ENCODE measurements around the gene SEMA3F. TPM values are rescaled to one million over a fixed set of nuclear protein-coding genes. Genes with fewer than 3 reads are reported as not detected.

Gene SEMA3F
- total RNA-seq, 1 experiment from 2014 or later: 34.0 TPM

- H4K20me1 ChIP-seq (ENCODE audit: insufficient read depth): no peaks in the 10 kb centered on the region
- H3K27ac ChIP-seq: no peak overlapping the region
- H3K27me3 ChIP-seq (ENCODE audit: insufficient read depth, low read depth): no peaks in the 10 kb centered on the region
- H3F3A ChIP-seq (ENCODE audit: insufficient read depth, low read depth): 0 out of 2 replicates have a peak, but pooled peaks cover 3% of the 10 kb centered on the region
- ChIA-PET CTCF (no interaction called here), POLR2A (ENCODE audit: unreplicated experiment) (interaction anchor here (0.5 to 0.7 kb wide), 2 partner anchors 79 to 148 kb away, joined by 3 to 9 read pairs; no protein-coding TSS in a partner anchor)
- intact Hi-C loops (cut with micrococcal nuclease; ENCODE audit: unreplicated experiment): no loop called here
- H3K4me2 ChIP-seq: no peak overlapping the region
- no peaks in the 10 kb centered on the region for H3K9me3 ChIP-seq (ENCODE audit: insufficient read depth, low read depth)
- peaks cover 5% of the 10 kb centered on the region for H3K4me1 ChIP-seq (replicated peaks; ENCODE audit: insufficient read depth)
- no peak overlapping the region for H3K4me3 ChIP-seq
- H3K79me2 ChIP-seq (ENCODE audit: low read depth): no peaks in the 10 kb centered on the region
- TF ChIP-seq EZH2 (IDR thresholded peaks at IDR 0.05; ENCODE audit: low read depth) (no peak), CTCF (conservative IDR thresholded peaks at IDR 0.05) (no peak)
- H2AFZ ChIP-seq: no peak overlapping the region
- no peaks in the 10 kb centered on the region for H3K36me3 ChIP-seq (ENCODE audit: low read depth)
- no peak for DNase-seq
- BruUV-seq (replicated peaks): TSS peak; percentile 59
- no peaks in the 10 kb centered on the region for H3K9me2 ChIP-seq (ENCODE audit: insufficient read depth)
These were observed 1.7 kb downstream of the SEMA3F start for GRCh38 chr3:50156549-50157493.

- H3F3A ChIP-seq (ENCODE audit: insufficient read depth, low read depth): 0 out of 2 replicates have a peak, but pooled peaks cover 3% of the 10 kb centered on the region
- H4K20me1 ChIP-seq (ENCODE audit: insufficient read depth): no peaks in the 10 kb centered on the region
- no peak overlapping the region for H2AFZ ChIP-seq
- peaks cover 17% of the 10 kb centered on the region for H3K4me1 ChIP-seq (replicated peaks; ENCODE audit: insufficient read depth)
- intact Hi-C loops (cut with micrococcal nuclease; ENCODE audit: unreplicated experiment): no loop called here
- no peak overlapping the region for H3K27ac ChIP-seq
- H3K79me2 ChIP-seq (ENCODE audit: low read depth): no peaks in the 10 kb centered on the region
- H3K36me3 ChIP-seq (ENCODE audit: low read depth): no peaks in the 10 kb centered on the region
- no peak overlapping the region for H3K4me3 ChIP-seq
- no peak for DNase-seq
- no peaks in the 10 kb centered on the region for H3K9me2 ChIP-seq (ENCODE audit: insufficient read depth)
- TF ChIP-seq EZH2 (IDR thresholded peaks at IDR 0.05; ENCODE audit: low read depth) (no peak), CTCF (conservative IDR thresholded peaks at IDR 0.05) (no peak)
- H3K27me3 ChIP-seq (ENCODE audit: insufficient read depth, low read depth): no peaks in the 10 kb centered on the region
- ChIA-PET CTCF (no interaction called here), POLR2A (ENCODE audit: unreplicated experiment) (interaction anchor here (0.6 kb wide), 1 partner anchor 316 kb away, joined by 3 read pairs; no protein-coding TSS in a partner anchor)
- no peaks in the 10 kb centered on the region for H3K9me3 ChIP-seq (ENCODE audit: insufficient read depth, low read depth)
- BruUV-seq (replicated peaks): no TSS peak
- H3K4me2 ChIP-seq: no peak overlapping the region
These were observed 2.9 kb downstream of the SEMA3F start for GRCh38 chr3:50157827-50158529.

GRCh38 chr3:50158530-50159146 is 3.5 kb downstream of the SEMA3F start:
- no peaks in the 10 kb centered on the region for H3K79me2 ChIP-seq (ENCODE audit: low read depth)
- H3K9me2 ChIP-seq (ENCODE audit: insufficient read depth): no peaks in the 10 kb centered on the region
- POLR2A ChIA-PET (ENCODE audit: unreplicated experiment): no interaction called here
- H3K9me3 ChIP-seq (ENCODE audit: insufficient read depth, low read depth): no peaks in the 10 kb centered on the region
- peaks cover 24% of the 10 kb centered on the region for H3K4me1 ChIP-seq (replicated peaks; ENCODE audit: insufficient read depth)
- no TSS peak for BruUV-seq (replicated peaks)
- H3K4me2 ChIP-seq: no peak overlapping the region
- no peaks in the 10 kb centered on the region for H3K27me3 ChIP-seq (ENCODE audit: insufficient read depth, low read depth)
- 0 out of 2 replicates have a peak, but pooled peaks cover 3% of the 10 kb centered on the region for H3F3A ChIP-seq (ENCODE audit: insufficient read depth, low read depth)
- H2AFZ ChIP-seq: no peak overlapping the region
- no peak overlapping the region for H3K4me3 ChIP-seq
- H4K20me1 ChIP-seq (ENCODE audit: insufficient read depth): no peaks in the 10 kb centered on the region
- DNase-seq: no peak
- intact Hi-C loops (cut with micrococcal nuclease; ENCODE audit: unreplicated experiment): no loop called here
- TF ChIP-seq EZH2 (IDR thresholded peaks at IDR 0.05; ENCODE audit: low read depth) (no peak), CTCF (conservative IDR thresholded peaks at IDR 0.05) (no peak)
- H3K27ac ChIP-seq: no peak overlapping the region
- CTCF ChIA-PET: no interaction called here
- no peaks in the 10 kb centered on the region for H3K36me3 ChIP-seq (ENCODE audit: low read depth)

All from PC-9 (cell line).